Ovary (tissue), 3 donors: Measurements from ENCODE around the gene KIAA1671.

Source experiments
- EP300 ChIP-seq: sonication (generic); formaldehyde crosslinking; IDR thresholded peaks from one replicate; pipeline ENCODE4 v1.6.1; 2017; ENCODE audit warnings: antibody characterized with exemption
- POLR2A ChIP-seq: fragments of 450-650 bp; IDR thresholded peaks from one replicate; pipeline ENCODE4 v1.6.1; 2017; ENCODE audit warnings: antibody characterized with exemption, mild to moderate bottlenecking, moderate library complexity
- TF ChIP-seq, protein P1 (sequence below), 3 donors: fragments of 450-650 bp in 2 of 3; fragments of 200-600 bp in 1 of 3; IDR thresholded peaks; one replicate each; pipeline versions ENCODE4 v1.5.1 to v1.8.0; 2016 to 2022; ENCODE audit warnings: antibody characterized with exemption in 3 of 3, mild to moderate bottlenecking in 1 of 3
- donor health status: DM: no; HTN: no; CAD: no.

DNA sequence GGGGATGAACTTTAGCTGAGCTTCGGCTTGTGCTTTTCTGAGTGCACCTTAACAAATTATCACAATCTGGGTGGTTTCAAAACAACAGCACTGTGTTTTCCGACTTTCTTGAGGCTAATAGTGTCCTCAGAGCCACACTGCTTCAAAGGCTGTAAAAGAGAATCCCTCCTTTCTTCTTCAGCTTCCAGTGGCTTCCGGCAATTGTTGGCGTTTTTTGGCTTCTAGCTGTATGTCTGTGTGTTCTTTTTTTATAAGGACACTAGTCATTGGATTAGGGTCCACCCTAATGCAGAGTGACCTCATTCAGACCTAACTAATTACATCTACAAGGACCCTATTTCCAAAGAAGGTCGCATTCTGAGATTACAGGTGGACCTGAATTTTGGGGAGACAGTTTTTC is 30.6 kb downstream of the KIAA1671 start:
- TF ChIP-seq, protein P1, sequence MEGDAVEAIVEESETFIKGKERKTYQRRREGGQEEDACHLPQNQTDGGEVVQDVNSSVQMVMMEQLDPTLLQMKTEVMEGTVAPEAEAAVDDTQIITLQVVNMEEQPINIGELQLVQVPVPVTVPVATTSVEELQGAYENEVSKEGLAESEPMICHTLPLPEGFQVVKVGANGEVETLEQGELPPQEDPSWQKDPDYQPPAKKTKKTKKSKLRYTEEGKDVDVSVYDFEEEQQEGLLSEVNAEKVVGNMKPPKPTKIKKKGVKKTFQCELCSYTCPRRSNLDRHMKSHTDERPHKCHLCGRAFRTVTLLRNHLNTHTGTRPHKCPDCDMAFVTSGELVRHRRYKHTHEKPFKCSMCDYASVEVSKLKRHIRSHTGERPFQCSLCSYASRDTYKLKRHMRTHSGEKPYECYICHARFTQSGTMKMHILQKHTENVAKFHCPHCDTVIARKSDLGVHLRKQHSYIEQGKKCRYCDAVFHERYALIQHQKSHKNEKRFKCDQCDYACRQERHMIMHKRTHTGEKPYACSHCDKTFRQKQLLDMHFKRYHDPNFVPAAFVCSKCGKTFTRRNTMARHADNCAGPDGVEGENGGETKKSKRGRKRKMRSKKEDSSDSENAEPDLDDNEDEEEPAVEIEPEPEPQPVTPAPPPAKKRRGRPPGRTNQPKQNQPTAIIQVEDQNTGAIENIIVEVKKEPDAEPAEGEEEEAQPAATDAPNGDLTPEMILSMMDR (IDR thresholded peaks at IDR 0.05), result no peak
- TF ChIP-seq POLR2A (no peak), EP300 (no peak)
